ENCODE data around the gene FOXL3.

- TF ChIP-seq CTCF (IDR thresholded peaks at IDR 0.05) (no peak), POLR2A (IDR thresholded peaks at IDR 0.05) (no peak), EP300 (IDR thresholded peaks at IDR 0.05) (no peak), POLR2AphosphoS5 (IDR thresholded peaks at IDR 0.05) (no peak)
These were observed 37.0 kb upstream of the FOXL3 start for GRCh38 chr7:252981-253380.
